HEK293 (cell line): Measurements from ENCODE around the gene TMEM150A.

Source experiments
- CTCF ChIA-PET: fragments of 350-600 bp; formaldehyde crosslinking; extraction: SDS; loops from one replicate; lab custom pipeline; 2021; ENCODE audit warnings: antibody characterized with exemption; lab: Yijun Ruan, JAX
- POLR2A ChIA-PET: fragments of 300-600 bp; formaldehyde crosslinking; extraction: SDS; loops from one replicate; lab custom pipeline; 2020; ENCODE audit warnings: antibody characterized with exemption, inconsistent platforms; lab: Yijun Ruan, JAX
- H3K27ac ChIP-seq: fragments of 200-500 bp; sonication (Bioruptor generic); 2 replicates; pipeline ENCODE4 v1.5.1; 2014; ENCODE audit warnings: low read depth, low read length, control low read depth, inconsistent platforms; ENCODE audit errors: extremely low read depth
- H3K36me3 ChIP-seq, 2 experiments: fragments of 200-500 bp in 1 of 2; sonication (Bioruptor generic) in 1 of 2; 1 replicate in 1 of 2; 2 replicates in 1 of 2; pipeline ENCODE4 v1.5.1; 2014 to 2017; ENCODE audit warnings: inconsistent platforms in 2 of 2, low read length in 2 of 2; ENCODE audit not compliant: control insufficient read depth in 2 of 2, insufficient read depth in 1 of 2
- H3K4me1 ChIP-seq: fragments of 200-500 bp; sonication (Bioruptor generic); 2 replicates; pipeline ENCODE4 v1.5.1; 2014; ENCODE audit warnings: mild to moderate bottlenecking, low read length, inconsistent platforms; ENCODE audit not compliant: control insufficient read depth, insufficient read depth
- H3K4me3 ChIP-seq: 2 replicates; pipeline ENCODE4 v1.5.1; 2011; ENCODE audit warnings: low read depth, mild to moderate bottlenecking, control low read depth, low read length, moderate library complexity
- H3K9me3 ChIP-seq: fragments of 200-500 bp; sonication (Bioruptor generic); 2 replicates; pipeline ENCODE4 v1.5.1; 2014; ENCODE audit warnings: low read depth, low read length, inconsistent platforms; ENCODE audit not compliant: control insufficient read depth, insufficient read depth
- BCL11B ChIP-seq: fragments of 450-650 bp; formaldehyde crosslinking; IDR thresholded peaks from 2 replicates; pipeline ENCODE4 v1.5.1; 2016; ENCODE audit warnings: low read depth, missing biosample characterization, missing genetic modification characterization
- GLIS2 ChIP-seq: fragments of 450-650 bp; formaldehyde crosslinking; IDR thresholded peaks from 2 replicates; pipeline ENCODE4 v1.5.1; 2016; ENCODE audit warnings: missing biosample characterization, missing genetic modification characterization
- SALL2 ChIP-seq: fragments of 450-650 bp; formaldehyde crosslinking; IDR thresholded peaks from 2 replicates; pipeline ENCODE4 v1.5.0; 2017; ENCODE audit warnings: missing biosample characterization, mild to moderate bottlenecking, missing genetic modification characterization, borderline replicate concordance
- ZBTB1 ChIP-seq: fragments of 450-650 bp; formaldehyde crosslinking; IDR thresholded peaks from 2 replicates; pipeline ENCODE4 v1.5.1; 2016; ENCODE audit warnings: missing biosample characterization, missing genetic modification characterization
- ZNF37A ChIP-seq: fragments of 450-650 bp; IDR thresholded peaks from 2 replicates; pipeline ENCODE4 v1.5.1; 2018; ENCODE audit warnings: missing biosample characterization, missing genetic modification characterization
- ZNF391 ChIP-seq: fragments of 450-650 bp; formaldehyde crosslinking; IDR thresholded peaks from 2 replicates; pipeline ENCODE4 v1.5.1; 2016; ENCODE audit warnings: low read depth, missing biosample characterization, missing genetic modification characterization, borderline replicate concordance
- ZNF791 ChIP-seq: fragments of 450-650 bp; formaldehyde crosslinking; IDR thresholded peaks from 2 replicates; pipeline ENCODE4 v1.5.1; 2016; ENCODE audit warnings: missing biosample characterization, missing genetic modification characterization
- ZNF792 ChIP-seq: fragments of 450-650 bp; formaldehyde crosslinking; IDR thresholded peaks from 2 replicates; pipeline ENCODE4 v1.5.1; 2016; ENCODE audit warnings: missing biosample characterization, missing genetic modification characterization
- TF ChIP-seq, protein P1 (sequence below): fragments of 450-650 bp; formaldehyde crosslinking; IDR thresholded peaks from 2 replicates; pipeline ENCODE4 v1.5.1; 2017; ENCODE audit warnings: missing biosample characterization, missing genetic modification characterization
- TF ChIP-seq, protein P2 (sequence below): fragments of 450-650 bp; formaldehyde crosslinking; conservative IDR thresholded peaks from 2 replicates; pipeline ENCODE4 v1.5.1; 2016; ENCODE audit warnings: low read depth, missing biosample characterization, missing genetic modification characterization
- TF ChIP-seq, protein P3 (sequence below): fragments of 450-650 bp; formaldehyde crosslinking; IDR thresholded peaks from 2 replicates; pipeline ENCODE4 v1.5.1; 2016; ENCODE audit warnings: missing biosample characterization, missing genetic modification characterization
- TF ChIP-seq, protein P4 (sequence below): fragments of 450-650 bp; formaldehyde crosslinking; IDR thresholded peaks from 2 replicates; pipeline ENCODE4 v1.5.1; 2016; ENCODE audit warnings: missing biosample characterization, missing genetic modification characterization

Gene TMEM150A

DNA sequence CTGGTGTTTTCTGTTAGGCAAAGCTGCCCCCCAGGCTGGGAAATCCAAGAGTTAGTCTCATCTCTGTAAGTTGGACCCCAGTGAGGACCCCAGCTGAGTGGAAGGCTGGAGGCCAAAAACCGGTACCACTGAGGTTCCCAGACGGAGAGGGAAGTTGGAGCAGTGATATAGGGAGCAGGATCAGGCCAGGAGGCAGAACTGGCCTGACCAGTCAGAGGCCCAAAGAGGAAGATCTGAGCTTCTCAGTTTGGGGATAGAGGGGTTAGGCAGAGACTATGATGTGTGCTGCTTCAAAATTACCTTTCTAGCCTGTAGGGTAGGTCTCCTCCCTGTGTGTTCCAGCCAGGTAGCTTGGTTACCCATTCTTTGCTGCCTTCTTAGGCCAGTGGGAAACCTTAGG lies 11.5 kb downstream of the TMEM150A start:
- ChIA-PET POLR2A (interaction anchor here (1.2 to 1.4 kb wide), 2 partner anchors 14 to 30 kb away, joined by 3 to 6 read pairs; partner anchors contain the start of genes GGCX and VAMP8), CTCF (no interaction called here)
- H3K27ac ChIP-seq: no peak overlapping the region
- no peaks in the 10 kb centered on the region for H3K4me1 ChIP-seq
- H3K9me3 ChIP-seq: no peaks in the 10 kb centered on the region
- TF ChIP-seq, protein P1, sequence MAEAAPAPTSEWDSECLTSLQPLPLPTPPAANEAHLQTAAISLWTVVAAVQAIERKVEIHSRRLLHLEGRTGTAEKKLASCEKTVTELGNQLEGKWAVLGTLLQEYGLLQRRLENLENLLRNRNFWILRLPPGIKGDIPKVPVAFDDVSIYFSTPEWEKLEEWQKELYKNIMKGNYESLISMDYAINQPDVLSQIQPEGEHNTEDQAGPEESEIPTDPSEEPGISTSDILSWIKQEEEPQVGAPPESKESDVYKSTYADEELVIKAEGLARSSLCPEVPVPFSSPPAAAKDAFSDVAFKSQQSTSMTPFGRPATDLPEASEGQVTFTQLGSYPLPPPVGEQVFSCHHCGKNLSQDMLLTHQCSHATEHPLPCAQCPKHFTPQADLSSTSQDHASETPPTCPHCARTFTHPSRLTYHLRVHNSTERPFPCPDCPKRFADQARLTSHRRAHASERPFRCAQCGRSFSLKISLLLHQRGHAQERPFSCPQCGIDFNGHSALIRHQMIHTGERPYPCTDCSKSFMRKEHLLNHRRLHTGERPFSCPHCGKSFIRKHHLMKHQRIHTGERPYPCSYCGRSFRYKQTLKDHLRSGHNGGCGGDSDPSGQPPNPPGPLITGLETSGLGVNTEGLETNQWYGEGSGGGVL (tag by site-specific recombination): no peak
- TF ChIP-seq ZBTB1 (tag by site-specific recombination) (no peak), ZNF791 (tag by site-specific recombination) (no peak), ZNF37A (tag by site-specific recombination) (no peak), BCL11B (tag by site-specific recombination) (no peak), ZNF792 (tag by site-specific recombination) (no peak), GLIS2 (tag by site-specific recombination) (no peak), SALL2 (no peak), ZNF391 (tag by site-specific recombination) (no peak)
- TF ChIP-seq, protein P2, sequence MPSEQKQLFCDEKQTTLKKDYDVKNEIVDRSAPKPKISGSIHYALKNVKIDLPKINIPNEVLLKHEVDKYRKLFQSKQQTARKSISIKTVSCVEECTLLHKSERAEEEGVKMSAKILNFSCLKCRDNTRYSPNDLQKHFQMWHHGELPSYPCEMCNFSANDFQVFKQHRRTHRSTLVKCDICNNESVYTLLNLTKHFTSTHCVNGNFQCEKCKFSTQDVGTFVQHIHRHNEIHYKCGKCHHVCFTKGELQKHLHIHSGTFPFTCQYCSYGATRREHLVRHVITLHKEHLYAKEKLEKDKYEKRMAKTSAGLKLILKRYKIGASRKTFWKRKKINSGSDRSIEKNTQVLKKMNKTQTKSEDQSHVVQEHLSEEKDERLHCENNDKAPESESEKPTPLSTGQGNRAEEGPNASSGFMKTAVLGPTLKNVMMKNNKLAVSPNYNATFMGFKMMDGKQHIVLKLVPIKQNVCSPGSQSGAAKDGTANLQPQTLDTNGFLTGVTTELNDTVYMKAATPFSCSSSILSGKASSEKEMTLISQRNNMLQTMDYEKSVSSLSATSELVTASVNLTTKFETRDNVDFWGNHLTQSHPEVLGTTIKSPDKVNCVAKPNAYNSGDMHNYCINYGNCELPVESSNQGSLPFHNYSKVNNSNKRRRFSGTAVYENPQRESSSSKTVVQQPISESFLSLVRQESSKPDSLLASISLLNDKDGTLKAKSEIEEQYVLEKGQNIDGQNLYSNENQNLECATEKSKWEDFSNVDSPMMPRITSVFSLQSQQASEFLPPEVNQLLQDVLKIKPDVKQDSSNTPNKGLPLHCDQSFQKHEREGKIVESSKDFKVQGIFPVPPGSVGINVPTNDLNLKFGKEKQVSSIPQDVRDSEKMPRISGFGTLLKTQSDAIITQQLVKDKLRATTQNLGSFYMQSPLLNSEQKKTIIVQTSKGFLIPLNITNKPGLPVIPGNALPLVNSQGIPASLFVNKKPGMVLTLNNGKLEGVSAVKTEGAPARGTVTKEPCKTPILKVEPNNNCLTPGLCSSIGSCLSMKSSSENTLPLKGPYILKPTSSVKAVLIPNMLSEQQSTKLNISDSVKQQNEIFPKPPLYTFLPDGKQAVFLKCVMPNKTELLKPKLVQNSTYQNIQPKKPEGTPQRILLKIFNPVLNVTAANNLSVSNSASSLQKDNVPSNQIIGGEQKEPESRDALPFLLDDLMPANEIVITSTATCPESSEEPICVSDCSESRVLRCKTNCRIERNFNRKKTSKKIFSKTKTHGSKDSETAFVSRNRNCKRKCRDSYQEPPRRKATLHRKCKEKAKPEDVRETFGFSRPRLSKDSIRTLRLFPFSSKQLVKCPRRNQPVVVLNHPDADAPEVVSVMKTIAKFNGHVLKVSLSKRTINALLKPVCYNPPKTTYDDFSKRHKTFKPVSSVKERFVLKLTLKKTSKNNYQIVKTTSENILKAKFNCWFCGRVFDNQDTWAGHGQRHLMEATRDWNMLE (tag by site-specific recombination): no peak
- TF ChIP-seq, protein P3, sequence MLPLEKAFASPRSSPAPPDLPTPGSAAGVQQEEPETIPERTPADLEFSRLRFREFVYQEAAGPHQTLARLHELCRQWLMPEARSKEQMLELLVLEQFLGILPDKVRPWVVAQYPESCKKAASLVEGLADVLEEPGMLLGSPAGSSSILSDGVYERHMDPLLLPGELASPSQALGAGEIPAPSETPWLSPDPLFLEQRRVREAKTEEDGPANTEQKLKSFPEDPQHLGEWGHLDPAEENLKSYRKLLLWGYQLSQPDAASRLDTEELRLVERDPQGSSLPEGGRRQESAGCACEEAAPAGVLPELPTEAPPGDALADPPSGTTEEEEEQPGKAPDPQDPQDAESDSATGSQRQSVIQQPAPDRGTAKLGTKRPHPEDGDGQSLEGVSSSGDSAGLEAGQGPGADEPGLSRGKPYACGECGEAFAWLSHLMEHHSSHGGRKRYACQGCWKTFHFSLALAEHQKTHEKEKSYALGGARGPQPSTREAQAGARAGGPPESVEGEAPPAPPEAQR (tag by site-specific recombination): no peak
- TF ChIP-seq, protein P4, sequence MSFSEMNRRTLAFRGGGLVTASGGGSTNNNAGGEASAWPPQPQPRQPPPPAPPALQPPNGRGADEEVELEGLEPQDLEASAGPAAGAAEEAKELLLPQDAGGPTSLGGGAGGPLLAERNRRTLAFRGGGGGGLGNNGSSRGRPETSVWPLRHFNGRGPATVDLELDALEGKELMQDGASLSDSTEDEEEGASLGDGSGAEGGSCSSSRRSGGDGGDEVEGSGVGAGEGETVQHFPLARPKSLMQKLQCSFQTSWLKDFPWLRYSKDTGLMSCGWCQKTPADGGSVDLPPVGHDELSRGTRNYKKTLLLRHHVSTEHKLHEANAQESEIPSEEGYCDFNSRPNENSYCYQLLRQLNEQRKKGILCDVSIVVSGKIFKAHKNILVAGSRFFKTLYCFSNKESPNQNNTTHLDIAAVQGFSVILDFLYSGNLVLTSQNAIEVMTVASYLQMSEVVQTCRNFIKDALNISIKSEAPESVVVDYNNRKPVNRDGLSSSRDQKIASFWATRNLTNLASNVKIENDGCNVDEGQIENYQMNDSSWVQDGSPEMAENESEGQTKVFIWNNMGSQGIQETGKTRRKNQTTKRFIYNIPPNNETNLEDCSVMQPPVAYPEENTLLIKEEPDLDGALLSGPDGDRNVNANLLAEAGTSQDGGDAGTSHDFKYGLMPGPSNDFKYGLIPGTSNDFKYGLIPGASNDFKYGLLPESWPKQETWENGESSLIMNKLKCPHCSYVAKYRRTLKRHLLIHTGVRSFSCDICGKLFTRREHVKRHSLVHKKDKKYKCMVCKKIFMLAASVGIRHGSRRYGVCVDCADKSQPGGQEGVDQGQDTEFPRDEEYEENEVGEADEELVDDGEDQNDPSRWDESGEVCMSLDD (tag by site-specific recombination): no peak
- no peak overlapping the region for H3K4me3 ChIP-seq
- H3K36me3 ChIP-seq: no peaks in the 10 kb centered on the region
